Kidney epithelial cell (primary cell): ENCODE data around the gene PTEN. TPM values are rescaled to one million over a fixed set of nuclear protein-coding genes. Genes with fewer than 3 reads are reported as not detected.
"Not testable (repeated sequence)": the region's sequence is repeated elsewhere in the genome, so short reads cannot be mapped to it uniquely, and the experiment has no call there.

Source experiments
- DNase-seq: peaks from one replicate; pipeline ENCODE4 v3.0.0-alpha.2; 2010; ENCODE audit warnings: low read depth
- H3K27me3 ChIP-seq: 2 replicates; pipeline ENCODE4 v1.6.0; 2011; ENCODE audit warnings: low read length; ENCODE audit not compliant: control insufficient read depth, insufficient read depth
- H3K36me3 ChIP-seq: 2 replicates; pipeline ENCODE4 v1.5.1; 2011; ENCODE audit warnings: low read length; ENCODE audit not compliant: control insufficient read depth, insufficient read depth
- H3K4me3 ChIP-seq: 2 replicates; pipeline ENCODE4 v1.5.1; 2011; ENCODE audit warnings: low read depth, mild to moderate bottlenecking, control low read depth, low read length
- CTCF ChIP-seq: IDR thresholded peaks from 2 replicates; pipeline ENCODE4 v1.5.1; 2011; ENCODE audit warnings: mild to moderate bottlenecking, moderate library complexity, low read length, control low read depth, inconsistent platforms; ENCODE audit not compliant: insufficient read depth, poor library complexity, severe bottlenecking
- total RNA-seq: library from RNA; depleted of rRNA; stranded (reverse); fragments of >200 nt; gene quantifications from 2 replicates; pipeline ENCODE4 v1.2.3, GENCODE V29; 2015

PTEN gene
- total RNA-seq, 1 donor from 2014 or later = 39.3 TPM

- Histone ChIP-seq H3K4me3 (no peak overlapping the region), H3K27me3 (no peaks in the 10 kb centered on the region), H3K36me3 (no peaks in the 10 kb centered on the region)
- TF ChIP-seq CTCF = no peak
- no peak for DNase-seq
Measured at GRCh38 chr10:87843714-87844113, 19.7 kb upstream of the PTEN start.

GRCh38 chr10:87844837-87845623 lies 18.4 kb upstream of the PTEN start:
- no peak for TF ChIP-seq CTCF
- DNase-seq = no peak
- no peaks in the 10 kb centered on the region for H3K27me3 ChIP-seq
- H3K4me3 ChIP-seq = no peak overlapping the region
- H3K36me3 ChIP-seq = no peaks in the 10 kb centered on the region

- H3K4me3 ChIP-seq = no peak overlapping the region
- no peaks in the 10 kb centered on the region for H3K36me3 ChIP-seq
- no peak for TF ChIP-seq CTCF
- no peaks in the 10 kb centered on the region for H3K27me3 ChIP-seq
- DNase-seq = no peak
Measured at GRCh38 chr10:87845624-87845998, 17.8 kb upstream of the PTEN start.

- Histone ChIP-seq H3K36me3 (no peaks in the 10 kb centered on the region), H3K27me3 (no peaks in the 10 kb centered on the region), H3K4me3 (no peak overlapping the region)
- DNase-seq = peak; percentile 83
- TF ChIP-seq CTCF = no peak
Measured at GRCh38 chr10:87846023-87846422, 17.4 kb upstream of the PTEN start.

GRCh38 chr10:87846711-87847110 lies 16.7 kb upstream of the PTEN start:
- not testable (repeated sequence) for H3K4me3 ChIP-seq, H3K27me3 ChIP-seq, H3K36me3 ChIP-seq, DNase-seq

GRCh38 chr10:87847550-87847949 lies 15.9 kb upstream of the PTEN start:
- Histone ChIP-seq H3K27me3 (no peaks in the 10 kb centered on the region), H3K4me3 (no peak overlapping the region), H3K36me3 (no peaks in the 10 kb centered on the region)
- DNase-seq = no peak
- TF ChIP-seq CTCF = no peak
